OCI-LY3 (cell line): ENCODE measurements around the gene UMPS.
"Not testable (repeated sequence)": the region's sequence is repeated elsewhere in the genome, so short reads cannot be mapped to it uniquely, and the experiment has no call there.

ENCODE experiments used
- H2AFZ ChIP-seq: fragments of 200-600, 300-600 bp; shearing (Covaris generic); 2 replicates; pipeline ENCODE4 v1.6.0; 2014; ENCODE audit warnings: antibody characterized with exemption, low read depth, low read length
- H3K27ac ChIP-seq: fragments of 200-600, 300-600 bp; sonication (generic); 2 replicates; pipeline ENCODE4 v1.5.1; 2014; ENCODE audit warnings: mild to moderate bottlenecking, low read length, moderate library complexity, mixed read lengths
- H3K27me3 ChIP-seq: fragments of 200-600, 300-600 bp; sonication (generic); 2 replicates; pipeline ENCODE4 v1.6.1; 2014; ENCODE audit warnings: low read depth, low read length, mixed read lengths
- H3K36me3 ChIP-seq: fragments of 200-600, 300-600 bp; sonication (generic); replicated peaks from 2 replicates; pipeline ENCODE3; 2014; ENCODE audit warnings: low read depth, low read length, mixed read lengths
- H3K4me1 ChIP-seq: fragments of 300-600, 200-600 bp; sonication (generic); 2 replicates; pipeline ENCODE4 v1.6.1; 2014; ENCODE audit warnings: low read length, mixed read lengths
- H3K4me2 ChIP-seq: fragments of 200-600, 300-600 bp; sonication (generic); 2 replicates; pipeline ENCODE4 v1.6.1; 2014; ENCODE audit warnings: low read length, mixed read lengths
- H3K4me3 ChIP-seq: fragments of 300-600, 200-600 bp; sonication (generic); 2 replicates; pipeline ENCODE4 v1.5.1; 2014; ENCODE audit warnings: antibody characterized with exemption, mild to moderate bottlenecking, low read length, moderate library complexity
- H3K79me2 ChIP-seq: fragments of 300-600, 200-600 bp; shearing (Covaris generic); 2 replicates; pipeline ENCODE4 v1.6.1; 2014; ENCODE audit warnings: mild to moderate bottlenecking, low read length, mixed read lengths
- H3K9ac ChIP-seq: fragments of 300-600, 200-600 bp; shearing (Covaris generic); 2 replicates; pipeline ENCODE4 v1.6.0; 2014; ENCODE audit warnings: mild to moderate bottlenecking, low read length, moderate library complexity
- H3K9me3 ChIP-seq: fragments of 200-600, 300-600 bp; shearing (Covaris generic); 2 replicates; pipeline ENCODE4 v1.6.1; 2014; ENCODE audit warnings: low read length, mixed read lengths; ENCODE audit not compliant: insufficient read depth
- H4K20me1 ChIP-seq: fragments of 200-600, 300-600 bp; sonication (generic); 2 replicates; pipeline ENCODE4 v1.6.1; 2016; ENCODE audit warnings: low read length, mixed read lengths; ENCODE audit not compliant: insufficient read depth
- CTCF ChIP-seq: fragments of 200-600, 300-600 bp; sonication (generic); IDR thresholded peaks from 2 replicates; pipeline ENCODE4 v1.5.1; 2014; ENCODE audit warnings: antibody characterized with exemption, low read length, low read depth
- EZH2phosphoT487 ChIP-seq: fragments of 200-600 bp; shearing (Covaris generic); IDR thresholded peaks from 2 replicates; pipeline ENCODE4 v1.6.1; 2018; ENCODE audit warnings: antibody characterized with exemption, mixed run types, low read depth

The UMPS gene

DNA sequence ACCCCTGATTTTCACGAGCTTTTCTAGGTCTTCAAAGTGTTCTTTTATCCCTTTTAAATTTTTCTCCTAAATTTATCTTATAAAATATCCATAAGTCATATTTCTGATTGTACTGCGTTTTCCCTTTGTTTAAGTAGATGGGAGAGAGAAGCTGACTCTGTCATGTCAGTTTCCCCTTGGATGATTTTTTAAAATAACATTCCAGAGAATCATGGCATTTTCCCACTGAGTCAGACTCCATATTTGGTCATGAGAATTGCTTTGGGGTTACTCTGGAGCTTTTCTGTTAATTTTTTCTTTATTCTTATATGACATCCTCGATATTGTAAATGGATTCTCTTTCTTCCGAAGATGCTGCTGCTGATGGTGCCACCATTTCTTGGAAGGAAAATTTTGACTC, 28.6 kb upstream of the UMPS start:
- TF ChIP-seq CTCF (no peak), EZH2phosphoT487 (no peak)
- Histone ChIP-seq H3K4me3 (no peak overlapping the region), H4K20me1 (no peaks in the 10 kb centered on the region), H3K36me3 (no peaks in the 10 kb centered on the region), H3K4me1 (no peaks in the 10 kb centered on the region), H3K79me2 (no peaks in the 10 kb centered on the region), H3K9me3 (no peaks in the 10 kb centered on the region), H3K27ac (no peak overlapping the region), H3K27me3 (peaks cover 28% of the 10 kb centered on the region), H2AFZ (no peak overlapping the region), H3K4me2 (no peak overlapping the region), H3K9ac (no peak overlapping the region)

- Histone ChIP-seq H3K9me3 (no peaks in the 10 kb centered on the region), H3K9ac (no peak overlapping the region), H2AFZ (no peak overlapping the region), H3K79me2 (no peaks in the 10 kb centered on the region), H3K4me1 (no peaks in the 10 kb centered on the region), H3K4me3 (no peak overlapping the region), H3K27me3 (peaks cover 34% of the 10 kb centered on the region), H3K36me3 (no peaks in the 10 kb centered on the region), H3K27ac (no peak overlapping the region), H4K20me1 (no peaks in the 10 kb centered on the region), H3K4me2 (no peak overlapping the region)
- TF ChIP-seq EZH2phosphoT487, result no peak
- TF ChIP-seq CTCF, result no peak
Measured at GRCh38 chr3:124702950-124703349, 27.3 kb upstream of the UMPS start.

DNA sequence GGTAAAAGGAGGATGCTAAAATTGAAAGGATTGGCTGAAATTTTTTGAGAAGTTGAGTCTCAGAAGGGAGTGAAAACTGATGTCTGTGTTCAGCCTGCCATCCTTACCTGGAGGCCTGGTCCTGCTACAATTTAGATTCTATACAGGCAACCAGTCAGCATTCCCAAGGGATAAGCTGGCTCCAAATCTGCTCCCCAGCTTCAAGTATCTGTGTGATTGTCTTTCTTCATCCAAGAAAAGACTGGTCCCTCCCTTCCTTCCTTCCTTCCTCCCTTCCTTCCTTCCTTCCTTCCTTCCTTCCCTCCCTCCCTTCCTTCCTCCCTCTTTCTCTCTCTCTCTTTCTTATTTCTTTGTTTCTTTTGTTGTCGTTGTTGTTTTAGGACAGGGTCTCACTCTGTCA, 24.7 kb upstream of the UMPS start:
- Histone ChIP-seq H4K20me1 (no peaks in the 10 kb centered on the region), H3K4me1 (no peaks in the 10 kb centered on the region), H3K79me2 (no peaks in the 10 kb centered on the region), H3K27me3 (peaks cover 48% of the 10 kb centered on the region), H3K36me3 (no peaks in the 10 kb centered on the region), H3K9ac (no peak overlapping the region), H3K9me3 (no peaks in the 10 kb centered on the region), H2AFZ (no peak overlapping the region), H3K4me2 (no peak overlapping the region), H3K4me3 (no peak overlapping the region), H3K27ac (no peak overlapping the region)
- TF ChIP-seq EZH2phosphoT487, result no peak
- no peak for TF ChIP-seq CTCF

- not testable (repeated sequence) for H3K27ac ChIP-seq, H3K4me3 ChIP-seq, H4K20me1 ChIP-seq, H3K36me3 ChIP-seq, H2AFZ ChIP-seq, H3K4me1 ChIP-seq, H3K79me2 ChIP-seq, H3K9ac ChIP-seq, H3K4me2 ChIP-seq, H3K9me3 ChIP-seq
- H3K27me3 ChIP-seq, result peaks cover 38% of the 10 kb centered on the region
Measured at GRCh38 chr3:124707223-124707622, 23.0 kb upstream of the UMPS start.

DNA sequence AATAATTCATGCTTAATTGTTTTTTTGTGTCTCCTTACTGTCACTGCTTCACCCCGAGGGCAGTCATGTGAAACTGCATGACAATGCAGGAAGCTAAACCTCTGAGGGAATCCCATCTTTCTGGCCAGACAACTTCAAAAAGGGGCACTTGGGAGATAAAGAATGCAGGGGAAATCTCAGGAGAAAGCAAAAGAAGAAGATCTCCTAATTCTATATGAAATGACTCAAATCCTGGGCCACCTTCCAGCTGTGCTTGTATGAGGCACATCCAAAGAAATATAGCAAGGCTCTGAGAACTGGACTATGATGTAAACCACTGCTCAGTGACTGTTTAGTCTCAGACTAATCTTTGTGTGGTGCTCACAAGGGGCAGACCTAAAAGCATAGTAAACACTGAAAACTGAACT, 22.6 kb upstream of the UMPS start:
- H2AFZ ChIP-seq, result no peak overlapping the region
- H3K9ac ChIP-seq, result no peak overlapping the region

More for the DNA sequence above, 22.6 kb upstream of the UMPS start:
- no peaks in the 10 kb centered on the region for H3K4me1 ChIP-seq
- H3K4me2 ChIP-seq, result no peak overlapping the region
- H3K27ac ChIP-seq, result no peak overlapping the region
- H3K4me3 ChIP-seq, result no peak overlapping the region
- TF ChIP-seq CTCF, result no peak
- no peak for TF ChIP-seq EZH2phosphoT487
- no peaks in the 10 kb centered on the region for H3K9me3 ChIP-seq
- no peaks in the 10 kb centered on the region for H3K36me3 ChIP-seq
- no peaks in the 10 kb centered on the region for H3K79me2 ChIP-seq
- no peaks in the 10 kb centered on the region for H4K20me1 ChIP-seq
- H3K27me3 ChIP-seq, result peaks cover 36% of the 10 kb centered on the region
